IPS-15b (cell line): ENCODE data around the gene RBM34.
"Not testable (repeated sequence)": the region's sequence is repeated elsewhere in the genome, so short reads cannot be mapped to it uniquely, and the experiment has no call there.

ENCODE experiments used
- H3K27me3 ChIP-seq: one replicate; pipeline ENCODE4 v1.6.1; 2013; ENCODE audit warnings: low read length; ENCODE audit not compliant: control insufficient read depth, insufficient read depth
- H3K36me3 ChIP-seq: one replicate; pipeline ENCODE4 v1.6.1; 2013; ENCODE audit warnings: low read length; ENCODE audit not compliant: control insufficient read depth, insufficient read depth
- H3K4me1 ChIP-seq: one replicate; pipeline ENCODE4 v1.6.1; 2013; ENCODE audit warnings: mild to moderate bottlenecking, low read length; ENCODE audit not compliant: control insufficient read depth, insufficient read depth
- H3K4me3 ChIP-seq: one replicate; pipeline ENCODE4 v1.5.1; 2013; ENCODE audit warnings: low read depth, low read length
- H3K9ac ChIP-seq: one replicate; pipeline ENCODE4 v1.6.1; 2013; ENCODE audit warnings: low read depth, mild to moderate bottlenecking, low read length
- H3K9me3 ChIP-seq: one replicate; pipeline ENCODE4 v1.6.1; 2013; ENCODE audit warnings: mild to moderate bottlenecking, low read length; ENCODE audit not compliant: control insufficient read depth, insufficient read depth

The RBM34 gene

GRCh38 chr1:235176486-235176885 lies 15.4 kb upstream of the RBM34 start:
- Histone ChIP-seq H3K9ac (no peak overlapping the region), H3K27me3 (no peaks in the 10 kb centered on the region), H3K36me3 (peaks cover 3% of the 10 kb centered on the region), H3K4me1 (no peaks in the 10 kb centered on the region), H3K9me3 (no peaks in the 10 kb centered on the region), H3K4me3 (no peak overlapping the region)

- H3K9ac ChIP-seq: no peak overlapping the region
- no peaks in the 10 kb centered on the region for H3K27me3 ChIP-seq
- no peaks in the 10 kb centered on the region for H3K36me3 ChIP-seq
- no peaks in the 10 kb centered on the region for H3K4me1 ChIP-seq
- no peaks in the 10 kb centered on the region for H3K9me3 ChIP-seq
- H3K4me3 ChIP-seq: no peak overlapping the region
These were observed 8.9 kb upstream of the RBM34 start for GRCh38 chr1:235169986-235170385.

DNA sequence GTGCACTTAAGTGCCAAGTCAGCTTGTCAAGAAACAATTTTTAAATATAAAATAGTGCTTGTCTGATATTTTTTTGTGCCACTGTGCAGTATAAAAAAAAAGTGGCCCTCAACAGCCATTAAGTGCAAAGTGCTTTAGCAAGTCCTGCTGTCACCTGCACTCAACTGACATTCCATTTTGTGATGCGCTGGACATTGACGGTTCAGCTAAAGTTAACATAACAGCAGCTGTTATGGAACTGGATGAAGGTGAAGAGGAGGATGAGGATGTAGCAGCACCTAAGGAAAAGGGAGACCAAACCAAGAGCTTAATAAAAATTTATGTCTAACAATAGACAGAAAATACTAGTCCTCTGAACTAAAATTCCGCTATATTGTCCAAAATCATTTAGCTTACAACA lies 7.3 kb upstream of the RBM34 start:
- H3K27me3 ChIP-seq: no peaks in the 10 kb centered on the region
- H3K4me1 ChIP-seq: no peaks in the 10 kb centered on the region
- no peaks in the 10 kb centered on the region for H3K9me3 ChIP-seq
- no peak overlapping the region for H3K4me3 ChIP-seq
- H3K9ac ChIP-seq: no peak overlapping the region
- H3K36me3 ChIP-seq: no peaks in the 10 kb centered on the region

GRCh38 chr1:235161685-235162327 lies 756 bp upstream of the RBM34 start:
- H3K4me3 ChIP-seq: peak overlapping the region; percentile 87
- H3K27me3 ChIP-seq: no peaks in the 10 kb centered on the region
- H3K9ac ChIP-seq: peak overlapping the region; percentile 83
- H3K36me3 ChIP-seq: peaks cover 5% of the 10 kb centered on the region
- H3K9me3 ChIP-seq: no peaks in the 10 kb centered on the region
- H3K4me1 ChIP-seq: no peaks in the 10 kb centered on the region

DNA sequence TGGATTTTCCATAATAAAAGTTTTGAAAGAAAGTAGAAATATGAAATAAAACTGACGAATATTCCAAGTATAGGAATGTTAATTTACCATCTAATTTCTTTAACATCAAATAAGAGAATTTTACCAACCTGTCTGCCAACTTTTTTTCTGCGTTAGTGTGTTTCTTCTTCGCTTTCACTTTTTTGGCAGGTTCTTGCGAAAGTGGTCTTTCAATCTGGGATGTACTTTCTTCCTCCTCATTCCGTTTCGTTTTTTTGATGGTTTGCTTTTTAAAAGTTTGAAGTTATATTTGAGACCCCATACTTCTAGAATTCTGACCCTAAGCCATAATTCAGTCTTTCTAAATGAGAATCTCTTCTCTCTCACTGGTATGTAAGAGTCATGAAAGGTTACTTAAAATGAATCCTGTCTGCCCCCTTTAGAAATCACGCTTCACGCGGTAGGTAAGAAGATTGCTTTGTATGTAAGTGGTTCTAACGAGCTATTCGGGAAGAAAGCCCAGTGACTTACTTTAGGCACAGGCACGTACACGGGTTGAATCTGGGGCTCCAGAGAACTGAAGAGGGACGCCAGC lies 580 bp downstream of the RBM34 start:
- Histone ChIP-seq H3K4me1 (no peaks in the 10 kb centered on the region), H3K4me3 (peak overlapping the region; percentile 87), H3K9me3 (no peaks in the 10 kb centered on the region), H3K27me3 (no peaks in the 10 kb centered on the region), H3K9ac (peak overlapping the region; percentile 83), H3K36me3 (peaks cover 5% of the 10 kb centered on the region)

DNA sequence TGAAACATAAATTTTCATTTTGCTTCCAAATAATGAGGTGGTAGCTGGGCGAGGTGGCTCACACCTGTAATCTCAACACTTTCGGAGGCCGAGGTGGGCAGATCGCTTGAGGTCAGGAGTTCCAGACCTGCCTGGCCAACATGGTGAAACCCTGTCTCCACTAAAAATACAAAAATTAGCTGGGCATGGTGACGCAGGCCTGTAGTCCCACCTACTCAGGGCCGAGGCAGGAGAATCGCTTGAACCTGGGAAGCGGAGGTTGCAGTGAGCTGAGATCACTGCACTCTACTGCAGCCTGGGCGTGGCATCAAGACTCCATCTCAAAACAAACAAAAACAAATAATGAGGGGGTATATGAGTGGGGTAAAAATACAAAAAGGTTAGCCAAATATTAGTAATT lies 1.1 kb downstream of the RBM34 start:
- H3K9me3 ChIP-seq, H3K36me3 ChIP-seq, H3K9ac ChIP-seq, H3K4me1 ChIP-seq, H3K27me3 ChIP-seq, H3K4me3 ChIP-seq: not testable (repeated sequence)

- H3K4me3 ChIP-seq, H3K9ac ChIP-seq, H3K36me3 ChIP-seq, H3K9me3 ChIP-seq, H3K27me3 ChIP-seq, H3K4me1 ChIP-seq: not testable (repeated sequence)
These were observed 1.8 kb downstream of the RBM34 start for GRCh38 chr1:235159284-235159683.

GRCh38 chr1:235158680-235159079 lies 2.4 kb downstream of the RBM34 start:
- no peaks in the 10 kb centered on the region for H3K4me1 ChIP-seq
- no peak overlapping the region for H3K4me3 ChIP-seq
- no peaks in the 10 kb centered on the region for H3K27me3 ChIP-seq
- peaks cover 6% of the 10 kb centered on the region for H3K36me3 ChIP-seq
- H3K9me3 ChIP-seq: no peaks in the 10 kb centered on the region
- no peak overlapping the region for H3K9ac ChIP-seq

- H3K27me3 ChIP-seq: no peaks in the 10 kb centered on the region
- no peaks in the 10 kb centered on the region for H3K9me3 ChIP-seq
- H3K4me1 ChIP-seq: no peaks in the 10 kb centered on the region
- H3K36me3 ChIP-seq: peaks cover 7% of the 10 kb centered on the region
- no peak overlapping the region for H3K9ac ChIP-seq
- no peak overlapping the region for H3K4me3 ChIP-seq
These were observed 3.9 kb downstream of the RBM34 start for GRCh38 chr1:235157150-235157549.

- H3K9ac ChIP-seq: no peak overlapping the region
- no peaks in the 10 kb centered on the region for H3K27me3 ChIP-seq
- H3K4me1 ChIP-seq: no peaks in the 10 kb centered on the region
- peaks cover 7% of the 10 kb centered on the region for H3K36me3 ChIP-seq
- no peak overlapping the region for H3K4me3 ChIP-seq
- H3K9me3 ChIP-seq: no peaks in the 10 kb centered on the region
These were observed 4.3 kb downstream of the RBM34 start for GRCh38 chr1:235156740-235157139.

DNA sequence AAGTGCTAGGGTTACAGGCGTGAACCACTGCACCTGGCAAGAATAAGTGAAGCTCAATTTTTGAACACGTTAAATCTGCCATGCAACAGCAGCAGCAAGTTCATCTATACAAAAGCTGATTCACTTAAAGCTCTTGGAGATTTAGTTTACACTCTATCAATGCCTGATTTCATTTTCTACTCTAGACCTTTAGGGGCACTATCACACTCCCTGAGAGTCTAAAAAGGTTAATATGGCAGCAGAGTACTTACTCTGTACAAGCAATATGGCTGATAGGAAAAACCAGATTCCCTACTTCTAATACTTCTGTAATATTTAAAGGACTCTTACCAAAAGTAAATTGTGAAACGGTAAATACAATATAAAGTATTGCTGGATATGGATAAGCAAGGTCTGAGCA lies 4.8 kb downstream of the RBM34 start:
- Histone ChIP-seq H3K9ac (no peak overlapping the region), H3K36me3 (peaks cover 9% of the 10 kb centered on the region), H3K27me3 (no peaks in the 10 kb centered on the region), H3K4me1 (no peaks in the 10 kb centered on the region), H3K9me3 (no peaks in the 10 kb centered on the region), H3K4me3 (no peak overlapping the region)

DNA sequence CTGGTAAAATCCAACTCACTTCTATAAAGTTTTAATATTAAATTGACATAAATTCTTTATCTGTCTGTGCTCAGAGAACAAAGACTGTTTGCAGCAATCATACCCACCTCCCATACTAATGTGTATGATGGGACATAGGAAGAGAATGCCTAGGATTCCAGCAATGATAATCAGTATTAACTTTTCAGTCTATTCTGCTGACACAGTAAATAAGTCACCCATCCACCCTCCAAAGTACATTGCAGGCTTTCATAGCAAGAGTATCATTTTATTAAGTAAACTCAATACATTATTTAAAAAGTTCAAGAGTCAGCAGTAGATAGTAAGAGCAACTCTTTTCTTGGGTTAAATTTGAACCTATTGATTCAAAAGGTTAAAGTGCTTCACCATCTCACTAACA lies 8.8 kb downstream of the RBM34 start:
- H3K27me3 ChIP-seq: no peaks in the 10 kb centered on the region
- no peak overlapping the region for H3K4me3 ChIP-seq
- H3K9ac ChIP-seq: no peak overlapping the region
- H3K36me3 ChIP-seq: peaks cover 8% of the 10 kb centered on the region
- no peaks in the 10 kb centered on the region for H3K9me3 ChIP-seq
- H3K4me1 ChIP-seq: no peaks in the 10 kb centered on the region
